GM12874 (cell line): ENCODE measurements around the gene ACTR10.

ENCODE experiments used
- CTCF ChIP-seq: IDR thresholded peaks from 2 replicates; pipeline ENCODE4 v1.5.1; 2011; ENCODE audit warnings: low read depth, mild to moderate bottlenecking, control low read depth, low read length, moderate library complexity; ENCODE audit not compliant: insufficient read depth

Gene ACTR10

GRCh38 chr14:58276208-58276607 lies 76.3 kb downstream of the ACTR10 start:
- no peak for TF ChIP-seq CTCF

GRCh38 chr14:58278177-58278576 lies 78.2 kb downstream of the ACTR10 start:
- no peak for TF ChIP-seq CTCF

- TF ChIP-seq CTCF, result no peak
Measured at GRCh38 chr14:58280954-58281787, 81.2 kb downstream of the ACTR10 start.

- TF ChIP-seq CTCF, result no peak
Measured at GRCh38 chr14:58281969-58282368, 82.0 kb downstream of the ACTR10 start.

- no peak for TF ChIP-seq CTCF
Measured at GRCh38 chr14:58282925-58283593, 83.1 kb downstream of the ACTR10 start.

GRCh38 chr14:58283730-58284129 lies 83.8 kb downstream of the ACTR10 start:
- TF ChIP-seq CTCF, result no peak

- no peak for TF ChIP-seq CTCF
Measured at GRCh38 chr14:58285132-58285531, 85.2 kb downstream of the ACTR10 start.
